WERI-Rb-1 (cell line): ENCODE measurements around the gene PRKRA.
A peak's percentile ranks its signal among the peaks of the same experiment; 100 is the strongest.
"Not testable (repeated sequence)": the region's sequence is repeated elsewhere in the genome, so short reads cannot be mapped to it uniquely, and the experiment has no call there.

ENCODE experiments used
- DNase-seq: peaks from one replicate; pipeline ENCODE4 v3.0.0-alpha.2; 2020
- H3K27ac ChIP-seq: fragments of 250-450 bp; sonication (Bioruptor Pico); 2 replicates; pipeline ENCODE4 v1.5.1; 2020; ENCODE audit warnings: mild to moderate bottlenecking, moderate library complexity
- H3K27me3 ChIP-seq: fragments of 250-450 bp; sonication (Bioruptor Pico); 2 replicates; pipeline ENCODE4 v1.5.1; 2021; ENCODE audit warnings: mild to moderate bottlenecking, low read depth, moderate library complexity; ENCODE audit not compliant: insufficient read depth, severe bottlenecking
- H3K36me3 ChIP-seq: fragments of 250-450 bp; sonication (Bioruptor Pico); 2 replicates; pipeline ENCODE4 v1.5.1; 2020; ENCODE audit warnings: mild to moderate bottlenecking, moderate library complexity
- H3K4me3 ChIP-seq: 2 replicates; pipeline ENCODE4 v1.5.1; 2011; ENCODE audit warnings: low read depth, mild to moderate bottlenecking, control low read depth, low read length
- H3K9me3 ChIP-seq: fragments of 250-450 bp; sonication (Bioruptor Pico); 2 replicates; pipeline ENCODE4 v1.5.1; 2021; ENCODE audit warnings: mild to moderate bottlenecking, moderate library complexity; ENCODE audit not compliant: severe bottlenecking
- TF ChIP-seq, protein P1 (sequence below): IDR thresholded peaks from 2 replicates; pipeline ENCODE4 v1.5.1; 2011; ENCODE audit warnings: low read depth, mild to moderate bottlenecking, control low read depth, inconsistent platforms, low read length

Gene PRKRA

DNA sequence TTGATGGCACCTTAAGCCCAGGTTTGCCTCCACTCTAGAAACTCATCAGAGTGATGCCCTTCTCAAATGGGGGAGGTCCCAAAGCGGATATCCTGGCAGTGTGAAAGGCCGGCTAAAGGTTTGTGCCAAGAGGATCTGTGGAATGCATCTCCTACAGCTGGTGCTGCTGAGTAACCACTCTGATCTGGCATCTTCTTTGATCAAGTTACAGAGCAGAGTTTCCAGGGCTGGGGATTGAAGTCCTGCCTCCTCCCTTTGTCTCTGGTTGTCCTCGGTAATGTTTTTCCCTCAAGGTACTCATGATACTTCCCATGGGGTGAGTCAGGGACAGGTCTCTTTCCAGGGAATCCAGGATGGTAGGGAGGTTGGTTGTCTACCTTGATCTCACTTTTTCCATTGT is 24.6 kb downstream of the PRKRA start:
- H3K36me3 ChIP-seq, result peaks cover 41% of the 10 kb centered on the region
- H3K27ac ChIP-seq, result no peak overlapping the region
- no peak for DNase-seq
- H3K4me3 ChIP-seq, result no peak overlapping the region
- TF ChIP-seq, protein P1, sequence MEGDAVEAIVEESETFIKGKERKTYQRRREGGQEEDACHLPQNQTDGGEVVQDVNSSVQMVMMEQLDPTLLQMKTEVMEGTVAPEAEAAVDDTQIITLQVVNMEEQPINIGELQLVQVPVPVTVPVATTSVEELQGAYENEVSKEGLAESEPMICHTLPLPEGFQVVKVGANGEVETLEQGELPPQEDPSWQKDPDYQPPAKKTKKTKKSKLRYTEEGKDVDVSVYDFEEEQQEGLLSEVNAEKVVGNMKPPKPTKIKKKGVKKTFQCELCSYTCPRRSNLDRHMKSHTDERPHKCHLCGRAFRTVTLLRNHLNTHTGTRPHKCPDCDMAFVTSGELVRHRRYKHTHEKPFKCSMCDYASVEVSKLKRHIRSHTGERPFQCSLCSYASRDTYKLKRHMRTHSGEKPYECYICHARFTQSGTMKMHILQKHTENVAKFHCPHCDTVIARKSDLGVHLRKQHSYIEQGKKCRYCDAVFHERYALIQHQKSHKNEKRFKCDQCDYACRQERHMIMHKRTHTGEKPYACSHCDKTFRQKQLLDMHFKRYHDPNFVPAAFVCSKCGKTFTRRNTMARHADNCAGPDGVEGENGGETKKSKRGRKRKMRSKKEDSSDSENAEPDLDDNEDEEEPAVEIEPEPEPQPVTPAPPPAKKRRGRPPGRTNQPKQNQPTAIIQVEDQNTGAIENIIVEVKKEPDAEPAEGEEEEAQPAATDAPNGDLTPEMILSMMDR, result no peak
- H3K27me3 ChIP-seq, result no peaks in the 10 kb centered on the region
- no peaks in the 10 kb centered on the region for H3K9me3 ChIP-seq

DNA sequence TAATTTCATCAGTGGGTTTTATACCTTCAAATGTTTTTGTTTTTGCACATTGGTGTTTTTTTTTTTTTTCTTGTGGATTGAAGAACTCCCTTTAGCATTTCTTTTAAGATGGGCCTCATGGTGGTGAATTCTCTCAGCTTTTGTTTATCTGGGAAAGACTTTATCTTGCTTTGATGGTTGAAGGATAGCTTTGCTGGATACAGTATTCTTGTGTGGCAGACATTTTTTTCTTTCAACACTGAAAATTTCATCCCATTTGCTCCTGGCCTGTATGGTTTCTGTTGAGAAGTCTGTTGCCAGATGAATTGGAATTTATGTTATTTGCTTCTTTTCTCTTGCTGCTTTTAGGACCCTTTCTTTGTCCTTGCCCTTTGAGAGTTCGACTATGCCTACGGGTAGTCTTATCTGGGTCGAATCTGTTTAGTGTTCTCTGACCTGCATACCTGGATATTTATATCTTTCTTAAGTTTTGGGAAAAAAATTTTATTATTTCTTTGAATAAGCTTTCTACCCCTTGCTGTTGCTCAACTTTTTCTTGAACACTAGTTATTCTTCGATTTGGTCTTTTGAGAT is 25.6 kb downstream of the PRKRA start:
- Histone ChIP-seq H3K27me3 (no peaks in the 10 kb centered on the region), H3K36me3 (peaks cover 33% of the 10 kb centered on the region), H3K27ac (no peak overlapping the region), H3K9me3 (no peaks in the 10 kb centered on the region), H3K4me3 (no peak overlapping the region)
- TF ChIP-seq, protein P1, result no peak
- DNase-seq, result no peak

- not testable (repeated sequence) for H3K4me3 ChIP-seq, H3K9me3 ChIP-seq, H3K27me3 ChIP-seq, DNase-seq, H3K27ac ChIP-seq
- H3K36me3 ChIP-seq, result peaks cover 20% of the 10 kb centered on the region
Observed at GRCh38 chr2:178423746-178424145, 27.2 kb downstream of the PRKRA start.

DNA sequence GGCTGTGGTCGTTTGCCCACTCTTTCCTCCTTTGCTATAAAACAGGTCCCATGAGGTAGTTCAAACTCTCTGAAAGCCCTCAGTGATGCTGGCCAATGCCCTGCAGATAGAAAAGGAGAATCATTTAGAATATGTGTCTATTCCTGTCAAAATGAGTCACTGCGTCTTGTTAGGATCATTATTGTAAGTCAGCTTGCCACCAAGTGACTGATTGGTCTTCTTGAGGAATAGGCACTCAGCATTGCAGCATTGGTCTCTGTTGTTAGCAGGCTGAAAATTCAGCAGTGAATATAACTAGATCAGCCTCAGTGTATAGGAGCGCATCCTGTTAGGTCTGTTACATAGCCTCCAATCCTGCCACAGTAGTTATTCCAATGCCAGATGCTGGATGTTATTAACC is 28.9 kb downstream of the PRKRA start:
- no peaks in the 10 kb centered on the region for H3K27me3 ChIP-seq
- H3K4me3 ChIP-seq, result no peak overlapping the region
- no peak for DNase-seq
- H3K27ac ChIP-seq, result no peak overlapping the region
- TF ChIP-seq, protein P1, result no peak
- H3K9me3 ChIP-seq, result no peaks in the 10 kb centered on the region
- peaks cover 4% of the 10 kb centered on the region for H3K36me3 ChIP-seq

GRCh38 chr2:178420463-178420999 is 30.4 kb downstream of the PRKRA start:
- no peaks in the 10 kb centered on the region for H3K36me3 ChIP-seq
- no peak for DNase-seq
- TF ChIP-seq, protein P1, result no peak
- H3K9me3 ChIP-seq, result no peaks in the 10 kb centered on the region
- H3K4me3 ChIP-seq, result no peak overlapping the region
- no peaks in the 10 kb centered on the region for H3K27me3 ChIP-seq
- no peak overlapping the region for H3K27ac ChIP-seq

- Histone ChIP-seq H3K9me3 (no peaks in the 10 kb centered on the region), H3K27me3 (no peaks in the 10 kb centered on the region), H3K27ac (no peak overlapping the region), H3K36me3 (no peaks in the 10 kb centered on the region), H3K4me3 (no peak overlapping the region)
- TF ChIP-seq, protein P1, result peak; percentile 14; the same call in 1 of the 2 replicates
- DNase-seq, result no peak
Observed at GRCh38 chr2:178419123-178419522, 31.9 kb downstream of the PRKRA start.
